ENCODE data around the gene FHIP1B. TPM values are rescaled to one million over a fixed set of nuclear protein-coding genes. Genes with fewer than 3 reads are reported as not detected.

Gene FHIP1B
- total RNA-seq, 3 donors from 2014 or later: 78.0 to 195 (median 92.1) TPM

GRCh38 chr11:6201481-6201880 lies 33.0 kb downstream of the FHIP1B start:
- no peak for DNase-seq
- Histone ChIP-seq H3K4me1 (ENCODE audit: low read depth) (no peaks in the 10 kb centered on the region), H3K9me3 (no peaks in the 10 kb centered on the region), H3K36me3 (ENCODE audit: low read depth) (no peaks in the 10 kb centered on the region), H3K4me3 (no peak overlapping the region)
- intact Hi-C loops (cut with DNase I, micrococcal nuclease): no loop called here
- TF ChIP-seq CTCF (IDR thresholded peaks at IDR 0.05): no peak
- no peak for ATAC-seq

GRCh38 chr11:6200975-6201374 lies 33.5 kb downstream of the FHIP1B start:
- Histone ChIP-seq H3K4me3 (no peak overlapping the region), H3K4me1 (ENCODE audit: low read depth) (no peaks in the 10 kb centered on the region), H3K9me3 (no peaks in the 10 kb centered on the region), H3K36me3 (ENCODE audit: low read depth) (no peaks in the 10 kb centered on the region)
- intact Hi-C loops (cut with DNase I, micrococcal nuclease): no loop called here
- DNase-seq (peak in 1 of 3 donors; percentile 39), ATAC-seq (peak; percentile 30)
- no peak for TF ChIP-seq CTCF (IDR thresholded peaks at IDR 0.05)

- no peak for TF ChIP-seq CTCF (IDR thresholded peaks at IDR 0.05)
- Histone ChIP-seq H3K4me1 (ENCODE audit: low read depth) (no peaks in the 10 kb centered on the region), H3K9me3 (no peaks in the 10 kb centered on the region), H3K36me3 (ENCODE audit: low read depth) (no peaks in the 10 kb centered on the region), H3K4me3 (no peak within 1 kb of the TSS)
- intact Hi-C loops (cut with DNase I, micrococcal nuclease): no loop called here
- DNase-seq: no peak
- no peak for ATAC-seq
Measured at GRCh38 chr11:6199174-6199810, 35.1 kb downstream of the FHIP1B start, which contains the start of gene OR52W1. Gene OR52W1 (plus strand): TSS chr11:6199224. CDS start chr11:6199224, 0 bp downstream.

- no peaks in the 10 kb centered on the region for H3K4me1 ChIP-seq (ENCODE audit: low read depth)
- H3K9me3 ChIP-seq: no peaks in the 10 kb centered on the region
- ATAC-seq (no peak), DNase-seq (no peak)
- no peaks in the 10 kb centered on the region for H3K36me3 ChIP-seq (ENCODE audit: low read depth)
- no peak overlapping the region for H3K4me3 ChIP-seq
- intact Hi-C loops (cut with DNase I, micrococcal nuclease): no loop called here
- no peak for TF ChIP-seq CTCF (IDR thresholded peaks at IDR 0.05)
Measured at GRCh38 chr11:6197466-6198200, 36.8 kb downstream of the FHIP1B start.

- intact Hi-C loops (cut with DNase I, micrococcal nuclease): no loop called here
- no peak overlapping the region for H3K4me3 ChIP-seq
- ATAC-seq (no peak), DNase-seq (no peak)
- H3K9me3 ChIP-seq: no peaks in the 10 kb centered on the region
- H3K4me1 ChIP-seq (ENCODE audit: low read depth): no peaks in the 10 kb centered on the region
- no peak for TF ChIP-seq CTCF (IDR thresholded peaks at IDR 0.05)
- no peaks in the 10 kb centered on the region for H3K36me3 ChIP-seq (ENCODE audit: low read depth)
Measured at GRCh38 chr11:6196396-6196795, 38.0 kb downstream of the FHIP1B start.
